HCT116 (cell line): Measurements from ENCODE around the gene HCN4. TPM values are rescaled to one million over a fixed set of nuclear protein-coding genes. Genes with fewer than 3 reads are reported as not detected.

Experiments used
- ATAC-seq: fragments of 200-7000 bp; cut with Tn5 transposase; 2 replicates; pipeline ENCODE4 v1.9.1; 2020; ENCODE audit warnings: mild to moderate bottlenecking, moderate library complexity
- BruUV-seq: library from RNA; stranded (reverse); fragments of 400-500 nt; replicated peaks from 2 replicates; lab custom pipeline; 2021; lab: Mats Ljungman, UMichigan
- CTCF ChIA-PET: fragments of 300-600 bp; sonication (Branson Sonifier 250); formaldehyde crosslinking; loops from one replicate; lab custom pipeline; 2021; ENCODE audit warnings: antibody characterized with exemption; lab: Charles Lee
- POLR2A ChIA-PET: fragments of 300-600, 350-600 bp; sonication (Branson Sonifier 250); formaldehyde crosslinking; loops from one replicate; lab custom pipeline; 2021; ENCODE audit warnings: antibody characterized with exemption; lab: Charles Lee
- RAD21 ChIA-PET, 2 experiments: fragments of 300-600 bp; sonication (Branson Sonifier 250); formaldehyde crosslinking; loops; one replicate each; lab custom pipeline; 2023; ENCODE audit warnings: low total read pairs in 2 of 2; ENCODE audit not compliant: uncharacterized antibody in 2 of 2, unreplicated experiment in 2 of 2, low non-redundant PET in 1 of 2; lab: Charles Lee
- DNase-seq: peaks from one replicate; pipeline ENCODE4 v3.0.0-alpha.2; 2010; ENCODE audit warnings: low read depth, low spot score
- H2AFZ ChIP-seq: fragments of 200-600 bp; shearing (Covaris generic), sonication (generic); 2 replicates; pipeline ENCODE4 v1.6.1; 2017; ENCODE audit warnings: low read depth, mixed run types, mixed read lengths, antibody characterized with exemption, low read length; ENCODE audit not compliant: poor library complexity, severe bottlenecking
- H3K27ac ChIP-seq: 2 replicates; pipeline ENCODE4 v1.5.1; 2012; ENCODE audit warnings: low read depth, low read length
- H3K27me3 ChIP-seq: fragments of 200-600 bp; sonication (generic); 2 replicates; pipeline ENCODE4 v1.6.1; 2016; ENCODE audit warnings: mixed run types, low read length, mixed read lengths; ENCODE audit not compliant: insufficient read depth
- H3K36me3 ChIP-seq, 2 experiments: fragments of 200-500 bp in 1 of 2; fragments of 200-600 bp in 1 of 2; sonication (Bioruptor generic) in 1 of 2; sonication (generic) in 1 of 2; 2 replicates each; pipeline versions ENCODE4 v1.5.1 to v1.6.1; 2014 to 2016; ENCODE audit warnings: low read length in 2 of 2, inconsistent platforms in 1 of 2, mixed read lengths in 1 of 2, mixed run types in 1 of 2; ENCODE audit not compliant: insufficient read depth in 2 of 2, control insufficient read depth in 1 of 2
- H3K4me1 ChIP-seq, 2 experiments: fragments of 200-600 bp in 1 of 2; sonication (generic) in 1 of 2; 2 replicates each; pipeline versions ENCODE4 v1.5.1 to v1.6.1; 2012 to 2017; ENCODE audit warnings: low read length in 2 of 2, inconsistent platforms in 1 of 2, mild to moderate bottlenecking in 1 of 2, mixed read lengths in 1 of 2, mixed run types in 1 of 2, moderate library complexity in 1 of 2; ENCODE audit not compliant: insufficient read depth in 2 of 2, control insufficient read depth in 1 of 2
- H3K4me2 ChIP-seq: fragments of 200-600 bp; sonication (generic); 2 replicates; pipeline ENCODE4 v1.6.1; 2017; ENCODE audit warnings: mixed run types, low read length, mixed read lengths
- H3K4me3 ChIP-seq, 2 experiments: fragments of 200-600 bp in 1 of 2; sonication (generic) in 1 of 2; replicated peaks in 1 of 2; 2 replicates each; pipeline ENCODE4 v1.5.1; 2011 to 2016; ENCODE audit warnings: low read length in 2 of 2, control low read depth in 1 of 2, low read depth in 1 of 2, mild to moderate bottlenecking in 1 of 2, mixed read lengths in 1 of 2, mixed run types in 1 of 2
- H3K79me2 ChIP-seq: fragments of 200-600 bp; sonication (generic); 2 replicates; pipeline ENCODE4 v1.6.1; 2017; ENCODE audit warnings: mild to moderate bottlenecking, mixed run types, low read length, moderate library complexity, mixed read lengths; ENCODE audit not compliant: insufficient read depth
- H3K9ac ChIP-seq: fragments of 200-600 bp; sonication (generic); 2 replicates; pipeline ENCODE4 v1.6.1; 2016; ENCODE audit warnings: low read length, mixed read lengths
- H3K9me2 ChIP-seq: fragments of 200-600 bp; sonication (generic), shearing (Covaris generic); 2 replicates; pipeline ENCODE4 v1.6.1; 2017; ENCODE audit warnings: mixed run types, mild to moderate bottlenecking, moderate library complexity; ENCODE audit not compliant: insufficient read depth
- H3K9me3 ChIP-seq, 2 experiments: fragments of 200-500 bp in 1 of 2; fragments of 200-600 bp in 1 of 2; sonication (Bioruptor generic) in 1 of 2; sonication (generic) in 1 of 2; 2 replicates each; pipeline ENCODE4 v1.6.1; 2014 to 2017; ENCODE audit warnings: low read length in 2 of 2, mixed read lengths in 2 of 2, inconsistent platforms in 1 of 2, low read depth in 1 of 2, mild to moderate bottlenecking in 1 of 2, mixed run types in 1 of 2, moderate library complexity in 1 of 2; ENCODE audit not compliant: control insufficient read depth in 1 of 2, insufficient read depth in 1 of 2
- H4K20me1 ChIP-seq: fragments of 200-600 bp; sonication (generic), shearing (Covaris generic); 2 replicates; pipeline ENCODE4 v1.6.1; 2017; ENCODE audit warnings: mixed run types, mild to moderate bottlenecking, moderate library complexity; ENCODE audit not compliant: insufficient read depth
- ATF3 ChIP-seq: IDR thresholded peaks from 2 replicates; pipeline ENCODE4 v1.6.1; 2012
- CBX3 ChIP-seq: IDR thresholded peaks from 2 replicates; pipeline ENCODE4 v1.6.1; 2012; ENCODE audit warnings: low read depth
- CEBPB ChIP-seq: IDR thresholded peaks from 2 replicates; pipeline ENCODE4 v1.6.1; 2012; ENCODE audit warnings: low read depth
- ELF1 ChIP-seq: IDR thresholded peaks from 2 replicates; pipeline ENCODE4 v1.6.1; 2012; ENCODE audit warnings: low read depth, borderline replicate concordance
- EZH2 ChIP-seq: fragments of 200-600 bp; sonication (generic); IDR thresholded peaks from 2 replicates; pipeline ENCODE4 v1.6.1; 2017; ENCODE audit warnings: antibody characterized with exemption, mixed run types
- EZH2phosphoT487 ChIP-seq: fragments of 200-600 bp; IDR thresholded peaks from 2 replicates; pipeline ENCODE4 v1.6.1; 2018; ENCODE audit warnings: antibody characterized with exemption, borderline replicate concordance
- FOSL1 ChIP-seq: IDR thresholded peaks from 2 replicates; pipeline ENCODE4 v1.6.1; 2012; ENCODE audit warnings: low read depth
- JUND ChIP-seq: IDR thresholded peaks from 2 replicates; pipeline ENCODE4 v1.6.1; 2012
- POLR2A ChIP-seq: IDR thresholded peaks from 2 replicates; pipeline ENCODE4 v1.7.0; 2011; ENCODE audit warnings: borderline replicate concordance; ENCODE audit not compliant: insufficient read depth, insufficient read length; ENCODE audit errors: extremely low read depth
- POLR2AphosphoS5 ChIP-seq: IDR thresholded peaks from 2 replicates; pipeline ENCODE4 v1.6.1; 2011; ENCODE audit warnings: mild to moderate bottlenecking, low read depth, low read length, moderate library complexity
- RAD21 ChIP-seq: IDR thresholded peaks from 2 replicates; pipeline ENCODE4 v1.6.1; 2012; ENCODE audit warnings: low read depth, mild to moderate bottlenecking
- REST ChIP-seq: IDR thresholded peaks from 2 replicates; pipeline ENCODE4 v1.6.1; 2012; ENCODE audit warnings: low read depth
- SIN3A ChIP-seq: IDR thresholded peaks from 2 replicates; pipeline ENCODE4 v1.6.1; 2012; ENCODE audit warnings: low read depth
- SP1 ChIP-seq: IDR thresholded peaks from 2 replicates; pipeline ENCODE4 v1.6.1; 2012; ENCODE audit warnings: low read depth
- SRF ChIP-seq: IDR thresholded peaks from 2 replicates; pipeline ENCODE4 v1.6.1; 2012; ENCODE audit warnings: low read depth
- TCF7L2 ChIP-seq: IDR thresholded peaks from 2 replicates; pipeline ENCODE4 v1.7.0; 2011; ENCODE audit warnings: borderline replicate concordance, inconsistent platforms; ENCODE audit not compliant: insufficient read depth, insufficient read length; ENCODE audit errors: extremely low read depth
- ZFX ChIP-seq: fragments of 450-650 bp; IDR thresholded peaks from 2 replicates; pipeline ENCODE4 v1.6.1; 2017
- ZNF274 ChIP-seq: fragments of 200-500 bp; sonication (Bioruptor generic); IDR thresholded peaks from 2 replicates; pipeline ENCODE4 v1.6.1; 2014; ENCODE audit warnings: mild to moderate bottlenecking, low read depth, low read length, inconsistent platforms
- intact Hi-C: fragments of 100-400 bp; cut with micrococcal nuclease; formaldehyde crosslinking; loops from 2 replicates; pipeline ENCODE4 v1.10.0; 2022
- total RNA-seq: library from RNA; stranded (reverse); gene quantifications from one replicate; pipeline ENCODE4 v1.2.1, GENCODE V29; 2021; ENCODE audit not compliant: unreplicated experiment

HCN4 gene
- total RNA-seq, 1 experiment from 2014 or later = 1.7 TPM

GRCh38 chr15:73371812-73372211 lies 3.1 kb upstream of the HCN4 start:
- RAD21 ChIA-PET = no interaction called here

More at GRCh38 chr15:73371812-73372211, 3.1 kb upstream of the HCN4 start:
- BruUV-seq = no TSS peak
- Histone ChIP-seq H3K4me2 (no peak overlapping the region), H3K9ac (no peak overlapping the region), H3K27ac (no peak overlapping the region), H3K27me3 (0 out of 2 replicates have a peak, but pooled peaks cover 2% of the 10 kb centered on the region), H3K4me3 (no peak overlapping the region), H4K20me1 (no peaks in the 10 kb centered on the region), H3K9me3 (no peaks in the 10 kb centered on the region), H3K36me3 (no peaks in the 10 kb centered on the region), H3K79me2 (no peaks in the 10 kb centered on the region), H2AFZ (no peak overlapping the region), H3K4me1 (no peaks in the 10 kb centered on the region), H3K9me2 (no peaks in the 10 kb centered on the region)
- TF ChIP-seq POLR2A (no peak), RAD21 (no peak), SP1 (no peak), EZH2 (no peak), CEBPB (no peak), ATF3 (no peak), ZNF274 (no peak), SIN3A (no peak), TCF7L2 (no peak), ELF1 (no peak), REST (no peak), EZH2phosphoT487 (no peak), ZFX (no peak), CBX3 (no peak), JUND (no peak), POLR2AphosphoS5 (no peak), SRF (no peak), FOSL1 (no peak)
- ChIA-PET POLR2A (no interaction called here), CTCF (no interaction called here)
- ATAC-seq (no peak), DNase-seq (no peak)
- intact Hi-C loops = no loop called here
